ENCODE measurements around the gene RPE. TPM values are rescaled to one million over a fixed set of nuclear protein-coding genes. Genes with fewer than 3 reads are reported as not detected.

Gene RPE
- total RNA-seq, 2 donors from 2014 or later = 44.1 to 60.1 TPM

- H3K27me3 ChIP-seq (replicated peaks; ENCODE audit: insufficient read depth) = no peaks in the 10 kb centered on the region
- no peak for DNase-seq (ENCODE audit: low spot score)
- 96% methylated on average over 4 of the region's 4 CpGs for WGBS
- H3K36me3 ChIP-seq = no peaks in the 10 kb centered on the region
- no peak overlapping the region for H3K4me3 ChIP-seq
- no peaks in the 10 kb centered on the region for H3K9me3 ChIP-seq
- no peak for TF ChIP-seq POLR2AphosphoS5 (IDR thresholded peaks at IDR 0.05)
- no peaks in the 10 kb centered on the region for H3K4me1 ChIP-seq (replicated peaks)
- intact Hi-C loops (cut with DNase I) = no loop called here
- no peak overlapping the region for H3K27ac ChIP-seq
Measured at GRCh38 chr2:210035679-210036078, 33.2 kb downstream of the RPE start.

DNA sequence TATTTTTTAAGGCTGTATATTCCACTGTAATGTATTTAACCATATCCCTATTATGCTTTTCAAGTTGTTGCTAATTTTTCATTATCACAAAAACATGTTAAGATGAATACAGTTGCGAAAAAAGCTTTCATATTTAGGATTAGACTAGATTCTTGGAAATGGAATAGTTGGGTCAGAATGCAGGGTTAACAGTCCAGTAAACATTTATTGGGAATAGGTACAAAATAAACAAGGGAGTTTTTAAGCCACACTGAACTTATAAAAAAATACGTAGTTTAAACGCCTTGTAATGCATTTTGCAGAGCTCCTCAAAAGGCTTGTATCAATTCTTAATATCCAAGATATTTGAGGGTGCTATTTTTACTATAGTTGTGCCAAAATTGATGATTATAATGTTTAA, 35.6 kb downstream of the RPE start:
- TF ChIP-seq POLR2AphosphoS5 (IDR thresholded peaks at IDR 0.05) (no peak), POLR2A (IDR thresholded peaks at IDR 0.05) (no peak)
- TF ChIP-seq, protein P1, sequence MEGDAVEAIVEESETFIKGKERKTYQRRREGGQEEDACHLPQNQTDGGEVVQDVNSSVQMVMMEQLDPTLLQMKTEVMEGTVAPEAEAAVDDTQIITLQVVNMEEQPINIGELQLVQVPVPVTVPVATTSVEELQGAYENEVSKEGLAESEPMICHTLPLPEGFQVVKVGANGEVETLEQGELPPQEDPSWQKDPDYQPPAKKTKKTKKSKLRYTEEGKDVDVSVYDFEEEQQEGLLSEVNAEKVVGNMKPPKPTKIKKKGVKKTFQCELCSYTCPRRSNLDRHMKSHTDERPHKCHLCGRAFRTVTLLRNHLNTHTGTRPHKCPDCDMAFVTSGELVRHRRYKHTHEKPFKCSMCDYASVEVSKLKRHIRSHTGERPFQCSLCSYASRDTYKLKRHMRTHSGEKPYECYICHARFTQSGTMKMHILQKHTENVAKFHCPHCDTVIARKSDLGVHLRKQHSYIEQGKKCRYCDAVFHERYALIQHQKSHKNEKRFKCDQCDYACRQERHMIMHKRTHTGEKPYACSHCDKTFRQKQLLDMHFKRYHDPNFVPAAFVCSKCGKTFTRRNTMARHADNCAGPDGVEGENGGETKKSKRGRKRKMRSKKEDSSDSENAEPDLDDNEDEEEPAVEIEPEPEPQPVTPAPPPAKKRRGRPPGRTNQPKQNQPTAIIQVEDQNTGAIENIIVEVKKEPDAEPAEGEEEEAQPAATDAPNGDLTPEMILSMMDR (IDR thresholded peaks at IDR 0.05) = no peak
- DNase-seq (ENCODE audit: low spot score) = no peak

DNA sequence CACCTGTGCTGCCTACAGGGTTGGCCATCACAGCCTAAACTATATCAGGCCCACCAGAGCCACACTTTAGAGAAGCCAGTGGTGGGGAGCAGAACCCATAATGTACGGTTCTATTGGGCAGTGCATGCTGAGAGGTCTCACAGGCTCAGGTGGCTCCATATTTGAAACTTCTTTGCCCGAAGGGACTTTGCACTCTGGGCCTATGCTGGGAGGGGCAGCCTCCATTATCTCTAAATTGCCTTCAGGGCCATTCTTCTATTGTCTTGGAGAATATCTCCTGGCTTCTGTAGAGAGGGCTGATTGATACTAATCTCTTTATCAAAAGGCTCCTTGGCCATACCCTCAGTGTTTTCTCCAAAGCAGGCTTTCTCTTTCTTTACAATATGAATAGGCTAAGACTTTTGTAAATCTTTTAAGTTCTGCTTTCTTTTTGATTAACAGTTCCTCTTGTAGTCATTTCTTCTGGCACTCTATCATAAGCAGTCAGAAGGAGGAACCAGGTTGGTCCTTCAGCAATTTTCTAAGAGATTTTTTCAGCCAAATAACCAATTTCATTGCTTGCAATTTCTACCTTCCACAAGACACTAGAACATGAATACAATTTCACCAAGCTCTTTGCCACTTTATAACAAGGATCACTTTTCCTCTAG, 44.5 kb downstream of the RPE start:
- WGBS = 97% methylated on average over 2 of the region's 2 CpGs
- H3K27ac ChIP-seq = no peak overlapping the region
- DNase-seq (ENCODE audit: low spot score) = no peak
- intact Hi-C loops (cut with DNase I) = no loop called here
- no peaks in the 10 kb centered on the region for H3K9me3 ChIP-seq
- H3K36me3 ChIP-seq = no peaks in the 10 kb centered on the region
- no peaks in the 10 kb centered on the region for H3K4me1 ChIP-seq (replicated peaks)
- no peaks in the 10 kb centered on the region for H3K27me3 ChIP-seq (replicated peaks; ENCODE audit: insufficient read depth)
- H3K4me3 ChIP-seq = no peak overlapping the region
- TF ChIP-seq, protein P1 (IDR thresholded peaks at IDR 0.05) = no peak
- TF ChIP-seq POLR2A (IDR thresholded peaks at IDR 0.05) = no peak
- no peak for TF ChIP-seq POLR2AphosphoS5 (IDR thresholded peaks at IDR 0.05)

More for the DNA sequence above, 35.6 kb downstream of the RPE start:
- no peak overlapping the region for H3K4me3 ChIP-seq
- H3K27ac ChIP-seq = no peak overlapping the region
- intact Hi-C loops (cut with DNase I) = no loop called here
- H3K36me3 ChIP-seq = no peaks in the 10 kb centered on the region
- H3K27me3 ChIP-seq (replicated peaks; ENCODE audit: insufficient read depth) = no peaks in the 10 kb centered on the region
- H3K4me1 ChIP-seq (replicated peaks) = no peaks in the 10 kb centered on the region
- no peaks in the 10 kb centered on the region for H3K9me3 ChIP-seq
- WGBS = 76% methylated on average over 3 of the region's 3 CpGs

GRCh38 chr2:210049831-210050230, 47.4 kb downstream of the RPE start:
- H3K9me3 ChIP-seq = no peaks in the 10 kb centered on the region

DNA sequence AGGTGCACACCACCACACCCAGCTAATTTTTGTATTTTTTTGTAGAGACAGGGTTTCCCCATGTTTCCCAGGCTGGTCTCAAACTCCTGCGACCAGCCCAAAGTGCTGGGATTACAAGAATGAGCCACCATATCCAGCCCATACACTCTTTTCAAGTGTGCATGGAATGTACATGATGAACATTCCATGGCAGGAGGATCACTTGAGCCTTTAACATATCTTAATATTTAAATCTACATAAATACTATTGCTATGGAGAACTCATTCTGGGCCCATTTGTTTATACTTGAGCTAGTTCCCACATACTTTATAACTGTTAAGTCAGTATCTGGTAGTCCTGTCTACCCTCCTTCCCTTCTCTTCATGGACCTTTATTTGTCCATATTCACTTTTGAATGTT, 48.4 kb downstream of the RPE start:
- H3K4me1 ChIP-seq (replicated peaks) = no peaks in the 10 kb centered on the region
- no peak for DNase-seq (ENCODE audit: low spot score)
- no peaks in the 10 kb centered on the region for H3K36me3 ChIP-seq
- 100% methylated on average over 1 of the region's 1 CpG for WGBS
- H3K9me3 ChIP-seq = no peaks in the 10 kb centered on the region
- no peak overlapping the region for H3K4me3 ChIP-seq
- intact Hi-C loops (cut with DNase I) = no loop called here
- TF ChIP-seq POLR2AphosphoS5 (IDR thresholded peaks at IDR 0.05) (no peak), POLR2A (IDR thresholded peaks at IDR 0.05) (no peak)
- TF ChIP-seq, protein P1 (IDR thresholded peaks at IDR 0.05) = no peak
- H3K27me3 ChIP-seq (replicated peaks; ENCODE audit: insufficient read depth) = no peaks in the 10 kb centered on the region
- no peak overlapping the region for H3K27ac ChIP-seq

More at GRCh38 chr2:210049831-210050230, 47.4 kb downstream of the RPE start:
- TF ChIP-seq POLR2A (IDR thresholded peaks at IDR 0.05) = no peak
- TF ChIP-seq, protein P1 (IDR thresholded peaks at IDR 0.05) = no peak
- no peak for TF ChIP-seq POLR2AphosphoS5 (IDR thresholded peaks at IDR 0.05)
- H3K36me3 ChIP-seq = no peaks in the 10 kb centered on the region
- intact Hi-C loops (cut with DNase I) = no loop called here
- no peak overlapping the region for H3K4me3 ChIP-seq
- WGBS = 91% methylated on average over 1 of the region's 1 CpG
- no peak for DNase-seq (ENCODE audit: low spot score)
- no peaks in the 10 kb centered on the region for H3K27me3 ChIP-seq (replicated peaks; ENCODE audit: insufficient read depth)
- no peaks in the 10 kb centered on the region for H3K4me1 ChIP-seq (replicated peaks)
- H3K27ac ChIP-seq = no peak overlapping the region

Measured in prostate gland (tissue), 2 donors.